Measurements from ENCODE around the gene SBF2.
A peak's percentile ranks its signal among the peaks of the same experiment; 100 is the strongest.

Gene SBF2

DNA sequence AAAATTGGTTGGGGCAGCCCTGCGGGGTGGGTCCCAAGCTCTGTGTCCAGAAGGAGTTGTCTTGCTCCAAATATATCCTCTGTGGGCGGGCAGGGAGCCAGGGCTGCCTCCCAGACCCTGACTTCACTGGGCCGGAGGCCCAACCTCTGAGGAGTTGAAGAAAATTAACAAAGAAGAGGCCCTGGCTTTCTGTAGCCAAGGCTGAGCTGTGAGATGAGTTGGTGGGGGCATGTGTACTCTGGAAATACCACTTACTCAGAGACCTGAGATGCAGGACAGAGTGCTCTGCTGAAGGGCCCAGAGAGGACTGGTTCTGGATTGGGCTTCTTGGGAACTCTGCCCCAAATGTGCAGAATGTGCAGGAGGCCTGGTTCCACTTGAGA lies 533.8 kb downstream of the SBF2 start:
- TF ChIP-seq, protein P1, sequence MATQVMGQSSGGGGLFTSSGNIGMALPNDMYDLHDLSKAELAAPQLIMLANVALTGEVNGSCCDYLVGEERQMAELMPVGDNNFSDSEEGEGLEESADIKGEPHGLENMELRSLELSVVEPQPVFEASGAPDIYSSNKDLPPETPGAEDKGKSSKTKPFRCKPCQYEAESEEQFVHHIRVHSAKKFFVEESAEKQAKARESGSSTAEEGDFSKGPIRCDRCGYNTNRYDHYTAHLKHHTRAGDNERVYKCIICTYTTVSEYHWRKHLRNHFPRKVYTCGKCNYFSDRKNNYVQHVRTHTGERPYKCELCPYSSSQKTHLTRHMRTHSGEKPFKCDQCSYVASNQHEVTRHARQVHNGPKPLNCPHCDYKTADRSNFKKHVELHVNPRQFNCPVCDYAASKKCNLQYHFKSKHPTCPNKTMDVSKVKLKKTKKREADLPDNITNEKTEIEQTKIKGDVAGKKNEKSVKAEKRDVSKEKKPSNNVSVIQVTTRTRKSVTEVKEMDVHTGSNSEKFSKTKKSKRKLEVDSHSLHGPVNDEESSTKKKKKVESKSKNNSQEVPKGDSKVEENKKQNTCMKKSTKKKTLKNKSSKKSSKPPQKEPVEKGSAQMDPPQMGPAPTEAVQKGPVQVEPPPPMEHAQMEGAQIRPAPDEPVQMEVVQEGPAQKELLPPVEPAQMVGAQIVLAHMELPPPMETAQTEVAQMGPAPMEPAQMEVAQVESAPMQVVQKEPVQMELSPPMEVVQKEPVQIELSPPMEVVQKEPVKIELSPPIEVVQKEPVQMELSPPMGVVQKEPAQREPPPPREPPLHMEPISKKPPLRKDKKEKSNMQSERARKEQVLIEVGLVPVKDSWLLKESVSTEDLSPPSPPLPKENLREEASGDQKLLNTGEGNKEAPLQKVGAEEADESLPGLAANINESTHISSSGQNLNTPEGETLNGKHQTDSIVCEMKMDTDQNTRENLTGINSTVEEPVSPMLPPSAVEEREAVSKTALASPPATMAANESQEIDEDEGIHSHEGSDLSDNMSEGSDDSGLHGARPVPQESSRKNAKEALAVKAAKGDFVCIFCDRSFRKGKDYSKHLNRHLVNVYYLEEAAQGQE (IDR thresholded peaks at IDR 0.05; ENCODE audit: insufficient replicate concordance, low read depth): no peak
- no peak for TF ChIP-seq POLR2AphosphoS5 (IDR thresholded peaks at IDR 0.05; ENCODE audit: low read depth)
- TF ChIP-seq, protein P2, sequence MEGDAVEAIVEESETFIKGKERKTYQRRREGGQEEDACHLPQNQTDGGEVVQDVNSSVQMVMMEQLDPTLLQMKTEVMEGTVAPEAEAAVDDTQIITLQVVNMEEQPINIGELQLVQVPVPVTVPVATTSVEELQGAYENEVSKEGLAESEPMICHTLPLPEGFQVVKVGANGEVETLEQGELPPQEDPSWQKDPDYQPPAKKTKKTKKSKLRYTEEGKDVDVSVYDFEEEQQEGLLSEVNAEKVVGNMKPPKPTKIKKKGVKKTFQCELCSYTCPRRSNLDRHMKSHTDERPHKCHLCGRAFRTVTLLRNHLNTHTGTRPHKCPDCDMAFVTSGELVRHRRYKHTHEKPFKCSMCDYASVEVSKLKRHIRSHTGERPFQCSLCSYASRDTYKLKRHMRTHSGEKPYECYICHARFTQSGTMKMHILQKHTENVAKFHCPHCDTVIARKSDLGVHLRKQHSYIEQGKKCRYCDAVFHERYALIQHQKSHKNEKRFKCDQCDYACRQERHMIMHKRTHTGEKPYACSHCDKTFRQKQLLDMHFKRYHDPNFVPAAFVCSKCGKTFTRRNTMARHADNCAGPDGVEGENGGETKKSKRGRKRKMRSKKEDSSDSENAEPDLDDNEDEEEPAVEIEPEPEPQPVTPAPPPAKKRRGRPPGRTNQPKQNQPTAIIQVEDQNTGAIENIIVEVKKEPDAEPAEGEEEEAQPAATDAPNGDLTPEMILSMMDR (IDR thresholded peaks at IDR 0.05; ENCODE audit: insufficient read depth, low read length): no peak
- no peak for TF ChIP-seq GABPA (IDR thresholded peaks at IDR 0.05; ENCODE audit: low read depth)
- no peak for TF ChIP-seq SPI1 (IDR thresholded peaks at IDR 0.05; ENCODE audit: borderline replicate concordance, low read depth)
- Histone ChIP-seq H3K4me3 (replicated peaks; ENCODE audit: insufficient read depth, low read length) (no peak overlapping the region), H3K27me3 (ENCODE audit: insufficient read depth, poor library complexity, severe bottlenecking) (no peaks in the 10 kb centered on the region), H3K27ac (replicated peaks) (peak overlapping the region; percentile 3)
- no peak for DNase-seq (ENCODE audit: low read depth in 1 of 2, low spot score in 1 of 2)

DNA sequence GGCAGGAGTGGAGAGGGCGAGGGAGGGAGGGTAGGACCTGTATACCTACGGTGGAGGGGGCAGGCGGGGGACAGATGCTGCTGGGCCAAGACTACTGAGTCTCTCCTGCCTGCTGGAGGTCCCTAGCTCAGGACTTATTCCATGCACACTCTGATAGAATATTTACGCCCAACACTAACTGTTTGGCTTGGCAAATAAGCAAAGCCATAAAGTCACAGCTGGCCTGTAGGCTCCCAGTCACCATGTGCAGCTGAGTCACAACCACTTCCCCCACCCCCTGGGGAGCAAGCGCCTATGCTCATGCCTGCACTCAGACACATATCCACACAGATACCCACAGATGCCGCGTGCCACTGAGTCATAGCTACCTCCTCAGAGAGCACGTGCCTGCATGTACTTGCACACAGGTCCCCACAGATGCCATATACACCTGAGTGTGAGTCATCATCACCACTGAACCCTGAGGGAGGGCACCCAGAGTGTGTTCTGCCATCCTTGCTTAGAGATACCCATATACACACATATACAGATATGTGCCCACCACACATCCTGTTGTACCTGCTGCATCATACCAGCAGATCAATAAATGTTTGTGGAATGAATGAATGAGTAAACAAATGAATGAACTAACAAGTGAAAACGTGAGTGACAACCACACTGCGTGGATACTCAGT lies 534.4 kb downstream of the SBF2 start:
- H3K27me3 ChIP-seq (ENCODE audit: insufficient read depth, poor library complexity, severe bottlenecking): no peaks in the 10 kb centered on the region
- H3K27ac ChIP-seq (replicated peaks): peak overlapping the region; percentile 95
- TF ChIP-seq SPI1 (IDR thresholded peaks at IDR 0.05; ENCODE audit: borderline replicate concordance, low read depth): peak; percentile 55; the same call in 1 of the 2 replicates
- TF ChIP-seq, protein P1 (IDR thresholded peaks at IDR 0.05; ENCODE audit: insufficient replicate concordance, low read depth): no peak
- TF ChIP-seq, protein P2 (IDR thresholded peaks at IDR 0.05; ENCODE audit: insufficient read depth, low read length): no peak
- TF ChIP-seq GABPA (IDR thresholded peaks at IDR 0.05; ENCODE audit: low read depth): no peak
- peak; percentile 74 for TF ChIP-seq POLR2AphosphoS5 (IDR thresholded peaks at IDR 0.05; ENCODE audit: low read depth)
- DNase-seq (ENCODE audit: low read depth in 1 of 2, low spot score in 1 of 2): peak; percentile 87 to 92
- H3K4me3 ChIP-seq (replicated peaks; ENCODE audit: insufficient read depth, low read length): peak overlapping the region; percentile 56

DNA sequence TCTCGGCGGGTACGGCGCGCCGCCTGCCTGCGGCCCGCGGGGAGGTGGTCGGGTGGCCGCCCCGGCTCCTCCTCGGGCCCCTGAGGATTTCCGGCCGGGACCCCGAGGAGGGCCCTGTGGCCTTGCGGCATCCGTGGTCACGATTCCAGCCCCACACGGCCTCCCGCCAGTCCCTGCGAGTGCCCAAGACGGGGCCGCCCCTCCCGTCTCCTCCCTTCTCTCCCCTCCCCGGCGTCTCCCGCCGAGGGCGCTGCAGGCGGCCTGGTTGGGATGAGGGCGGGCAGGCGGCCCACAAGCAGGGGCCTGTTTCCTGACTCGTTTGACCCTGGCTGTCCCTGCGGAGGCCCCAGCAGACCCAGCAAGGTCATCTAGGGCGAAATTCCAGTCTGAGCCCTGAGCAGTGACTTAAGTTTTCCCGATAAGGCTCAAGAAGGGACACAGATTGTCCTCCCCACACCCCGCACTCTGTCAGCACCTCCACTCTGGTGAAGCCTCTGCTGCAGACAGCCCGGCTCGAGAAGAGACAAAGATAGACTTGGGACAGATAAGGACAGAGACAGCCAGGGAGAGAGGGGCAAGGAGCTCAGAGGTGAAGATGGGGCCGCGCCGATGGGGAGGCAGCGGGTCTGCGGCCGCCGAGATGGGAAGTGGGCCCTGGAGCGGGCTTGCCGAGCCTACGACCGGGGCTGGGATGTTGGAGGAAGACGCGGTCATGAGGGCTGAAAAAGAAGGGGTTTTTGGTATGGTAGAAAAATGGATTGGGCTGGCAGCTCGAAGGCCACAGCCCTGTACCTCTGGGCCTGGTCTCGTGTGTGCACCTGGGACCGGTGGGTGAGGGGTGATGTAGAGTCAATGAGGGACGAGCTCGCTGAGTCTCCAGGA lies 535.1 kb downstream of the SBF2 start:
- H3K4me3 ChIP-seq (replicated peaks; ENCODE audit: insufficient read depth, low read length): peak overlapping the region; percentile 56
- peak overlapping the region; percentile 95 for H3K27ac ChIP-seq (replicated peaks)
- H3K27me3 ChIP-seq (ENCODE audit: insufficient read depth, poor library complexity, severe bottlenecking): no peaks in the 10 kb centered on the region
- TF ChIP-seq POLR2AphosphoS5 (IDR thresholded peaks at IDR 0.05; ENCODE audit: low read depth) (0 out of 2 replicates have a peak, but pooled peaks have one; percentile 28), SPI1 (IDR thresholded peaks at IDR 0.05; ENCODE audit: borderline replicate concordance, low read depth) (no peak)
- TF ChIP-seq, protein P2 (IDR thresholded peaks at IDR 0.05; ENCODE audit: insufficient read depth, low read length): no peak
- peak; percentile 41 to 75 for DNase-seq (ENCODE audit: low read depth in 1 of 2, low spot score in 1 of 2)
